GM21723 (cell line): ENCODE measurements around the gene SLC35F6.
"Not testable (repeated sequence)": the region's sequence is repeated elsewhere in the genome, so short reads cannot be mapped to it uniquely, and the experiment has no call there.

ENCODE experiments used
- ATAC-seq: cut with Tn5 transposase; IDR thresholded peaks from one replicate; pipeline ENCODE4 v1.9.1; 2021; ENCODE audit warnings: mild to moderate bottlenecking, moderate library complexity; ENCODE audit not compliant: unreplicated experiment

Gene SLC35F6

DNA sequence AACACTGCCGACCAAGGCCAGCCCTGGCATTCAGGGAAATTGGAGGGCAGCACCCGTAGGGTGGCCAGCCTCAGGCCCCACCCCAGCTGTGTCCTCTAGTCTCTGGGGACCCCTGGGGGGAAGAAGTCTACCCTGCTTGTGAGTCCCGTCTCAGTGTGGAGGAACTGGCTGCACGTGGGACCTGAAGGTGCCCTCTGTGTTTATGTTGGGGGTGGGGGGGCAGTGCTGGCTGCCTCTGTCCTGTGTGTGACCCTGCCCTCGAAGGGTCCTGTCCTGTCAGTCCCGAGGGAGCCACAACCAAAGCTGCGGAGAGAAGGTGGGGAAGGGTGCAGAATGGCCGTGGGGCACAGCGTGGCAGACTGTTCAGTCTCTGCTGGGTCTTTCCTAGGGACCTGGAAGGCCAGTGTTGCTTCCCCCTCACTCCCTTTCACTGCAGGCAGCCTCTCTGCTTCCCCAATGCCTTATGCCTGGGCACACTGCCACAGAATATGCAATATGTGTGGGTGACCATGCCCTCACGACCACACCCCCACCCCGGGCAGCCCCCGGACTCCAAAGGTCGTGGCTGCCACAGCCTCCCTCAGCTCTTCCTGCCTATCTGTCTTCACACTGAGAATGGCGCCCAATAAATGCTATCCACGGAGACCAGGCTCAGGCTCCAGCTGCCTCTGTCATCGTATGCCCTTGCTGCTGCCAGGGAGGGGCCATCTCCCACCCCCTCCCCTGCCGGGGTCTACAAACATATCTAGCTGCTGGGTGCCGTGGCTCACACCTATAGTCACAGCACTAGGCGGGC lies 33.3 kb upstream of the SLC35F6 start:
- ATAC-seq, result no peak

DNA sequence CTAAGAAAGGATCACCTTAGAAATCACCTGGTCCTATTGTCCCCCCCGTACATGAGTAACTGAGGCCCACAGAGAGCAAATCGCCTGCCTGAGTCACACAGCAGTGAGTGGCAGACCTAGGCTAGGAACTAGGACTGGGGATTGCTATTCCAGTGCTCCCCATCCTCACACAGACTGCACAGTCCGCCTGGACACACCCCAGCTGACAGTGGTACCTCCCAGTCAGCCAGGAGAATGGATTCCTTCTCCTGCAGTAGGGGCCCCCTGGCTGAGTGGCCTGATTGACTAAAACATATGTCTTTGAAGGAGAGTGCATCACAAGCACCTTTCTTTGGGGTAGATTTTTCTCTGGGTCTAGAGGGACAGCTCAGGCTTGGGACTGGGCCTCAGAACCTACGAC lies 32.4 kb upstream of the SLC35F6 start:
- no peak for ATAC-seq

DNA sequence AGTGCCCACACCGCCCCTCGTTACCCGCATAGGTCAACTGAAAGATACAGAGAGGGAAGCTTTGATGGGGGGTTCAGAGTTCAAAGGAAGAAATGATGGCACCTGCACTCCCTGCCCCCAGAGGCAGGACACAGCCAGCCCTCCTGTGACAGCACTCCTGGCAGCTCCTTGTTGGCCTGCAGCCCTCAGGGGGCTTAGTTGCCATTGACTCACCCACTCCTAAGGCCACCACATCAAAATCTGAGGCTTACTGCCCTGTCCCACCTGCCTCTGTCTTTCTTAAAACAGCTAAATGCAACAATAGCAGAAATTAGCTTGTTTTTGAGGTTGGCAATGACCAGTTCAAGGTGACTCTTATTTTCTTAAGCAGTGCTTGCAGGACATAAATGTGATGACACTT lies 31.6 kb upstream of the SLC35F6 start:
- no peak for ATAC-seq

DNA sequence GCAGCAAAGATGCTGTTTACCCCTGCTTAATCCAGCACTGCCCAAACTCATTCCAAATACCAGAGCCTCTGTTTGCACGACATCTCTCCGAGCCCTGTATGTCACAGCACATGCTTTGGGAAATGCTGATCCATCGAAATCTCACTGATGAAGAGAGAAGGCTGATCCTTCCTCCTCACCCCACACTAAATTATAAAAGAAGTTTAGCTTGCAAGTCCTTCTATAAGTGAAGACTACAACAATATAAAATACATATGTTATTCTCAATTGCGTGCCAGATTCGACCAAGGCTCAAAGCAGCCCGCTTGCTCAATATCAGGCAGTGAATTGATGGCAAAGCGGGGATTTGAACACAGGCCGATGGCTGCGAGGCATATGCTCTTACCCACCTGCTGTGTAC lies 30.7 kb upstream of the SLC35F6 start:
- no peak for ATAC-seq

DNA sequence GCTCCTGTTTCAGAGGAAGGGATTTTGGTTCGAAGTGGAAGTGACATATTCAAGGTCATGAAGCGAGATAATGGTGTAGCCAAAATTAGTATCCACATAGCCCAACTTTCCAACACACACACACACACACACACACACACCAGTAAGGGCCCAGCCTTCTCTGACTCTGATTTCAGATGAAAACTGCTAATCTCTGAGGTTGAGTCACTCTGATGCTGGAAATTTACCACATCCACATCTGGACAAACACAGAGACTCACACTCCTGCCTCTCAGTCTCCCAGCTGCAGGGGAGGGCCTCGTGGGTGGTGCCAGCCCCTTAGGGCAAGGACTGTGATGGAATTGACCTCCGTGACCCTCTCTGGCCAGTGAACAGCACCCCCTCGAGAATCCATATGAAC lies 29.0 kb upstream of the SLC35F6 start:
- ATAC-seq, result no peak

DNA sequence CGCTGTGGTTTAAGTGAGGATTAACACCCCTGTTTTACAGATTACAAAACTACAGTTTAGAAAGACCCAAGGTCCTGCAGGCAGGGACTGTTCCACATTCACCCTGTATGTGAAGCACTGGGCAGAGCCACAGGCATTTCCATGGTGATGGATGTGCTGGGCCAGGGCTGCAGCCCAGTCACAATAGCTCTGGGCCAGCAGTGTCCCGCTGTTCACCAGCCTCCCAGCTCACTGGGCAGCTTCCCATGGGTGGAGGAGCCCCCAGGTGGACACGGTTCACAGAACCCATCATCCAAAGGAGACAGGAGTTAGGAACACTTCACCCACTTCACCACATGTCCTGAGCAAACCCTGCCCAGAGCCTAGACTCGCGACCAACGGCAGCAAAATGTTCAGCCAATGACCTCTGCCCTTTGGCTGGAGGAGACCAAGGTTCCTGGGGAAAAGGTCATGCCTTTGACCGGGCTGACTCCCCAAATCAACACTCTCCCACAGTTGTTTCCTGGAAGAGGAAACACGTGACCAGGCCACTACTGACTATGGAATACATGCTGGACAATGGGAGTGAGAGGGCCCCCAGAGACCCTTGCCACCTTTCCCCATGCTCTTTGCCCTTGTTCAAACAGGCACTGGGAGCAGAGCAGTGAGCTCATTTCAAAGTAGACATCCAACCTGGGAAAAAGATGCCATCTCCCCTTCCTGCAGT lies 28.0 kb upstream of the SLC35F6 start:
- no peak for ATAC-seq

DNA sequence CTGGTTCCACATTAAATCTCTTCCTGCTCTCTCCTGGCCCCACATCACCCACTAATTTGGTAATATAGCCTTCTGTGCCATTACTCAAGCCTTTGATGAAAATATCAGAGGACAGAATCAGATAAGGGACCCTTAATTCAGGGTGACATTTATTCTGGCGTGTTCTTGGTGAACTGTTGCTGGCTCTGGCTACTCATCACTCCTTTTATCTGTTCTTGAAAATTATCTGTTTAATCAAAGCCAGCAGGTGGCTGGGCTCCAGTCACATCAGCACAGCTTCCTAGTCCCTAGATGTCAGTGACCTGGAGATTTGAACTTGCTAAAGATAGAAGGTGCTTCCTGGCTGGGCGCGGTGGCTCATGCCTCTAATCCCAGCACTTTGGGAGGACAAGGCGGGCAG lies 26.9 kb upstream of the SLC35F6 start:
- no peak for ATAC-seq

DNA sequence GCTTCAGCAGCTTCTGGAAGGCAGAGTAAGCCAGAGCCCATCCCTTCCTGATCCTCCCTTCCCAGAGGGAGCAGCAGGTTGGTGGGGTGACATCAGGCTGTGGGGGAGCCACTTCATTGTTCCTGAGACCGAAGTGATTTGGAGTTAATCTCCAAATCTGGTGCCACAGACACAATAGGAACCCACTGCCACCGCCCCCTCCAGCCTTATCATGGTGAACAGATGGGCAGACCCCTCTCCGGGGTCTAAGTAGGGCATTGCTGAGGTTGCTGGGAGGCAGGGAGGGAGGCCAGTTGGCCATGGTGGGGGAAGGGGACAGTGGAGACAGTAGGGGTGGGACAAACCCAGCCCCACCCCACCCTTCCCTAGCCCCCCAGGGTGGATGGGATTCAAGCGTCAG lies 25.6 kb upstream of the SLC35F6 start:
- ATAC-seq, result no peak

DNA sequence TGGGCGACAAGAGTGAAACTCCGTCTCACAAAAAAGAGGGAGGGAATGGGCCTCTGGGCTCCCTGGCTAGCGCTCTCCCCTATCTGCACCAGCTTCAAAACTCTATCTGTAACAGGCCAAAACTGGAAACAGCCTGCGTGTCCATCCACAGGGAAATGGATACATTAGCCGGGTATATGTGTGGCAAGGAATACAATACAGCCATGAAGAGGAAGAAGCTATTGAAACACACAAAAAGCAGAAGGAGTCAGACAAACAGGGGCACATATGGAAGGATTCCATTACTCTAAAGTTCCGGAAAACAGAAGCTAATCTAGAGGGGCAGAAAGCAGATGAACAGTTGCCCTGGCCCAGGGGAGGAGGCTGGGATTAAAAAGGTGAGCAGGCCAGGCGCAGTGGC lies 24.6 kb upstream of the SLC35F6 start:
- ATAC-seq, result no peak

DNA sequence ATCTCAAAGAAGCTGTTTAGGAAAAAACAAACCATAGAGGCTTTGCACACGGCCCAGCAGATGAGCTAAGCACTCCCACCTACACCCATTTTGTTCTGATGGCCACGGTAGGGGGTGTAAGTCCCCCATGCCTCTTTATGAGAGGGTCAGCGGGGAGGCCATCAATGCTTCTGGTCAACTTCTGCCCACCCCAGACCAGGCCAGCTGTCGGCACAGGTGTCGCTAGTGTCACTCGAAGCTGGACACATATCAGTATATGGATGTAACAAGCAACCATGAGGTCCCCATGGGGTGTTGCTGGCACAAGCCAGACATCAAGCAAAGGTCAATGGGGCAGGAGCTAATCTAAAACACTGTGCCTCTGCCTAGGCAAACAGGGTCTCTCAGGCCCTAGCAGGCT lies 23.7 kb upstream of the SLC35F6 start:
- ATAC-seq, result no peak

DNA sequence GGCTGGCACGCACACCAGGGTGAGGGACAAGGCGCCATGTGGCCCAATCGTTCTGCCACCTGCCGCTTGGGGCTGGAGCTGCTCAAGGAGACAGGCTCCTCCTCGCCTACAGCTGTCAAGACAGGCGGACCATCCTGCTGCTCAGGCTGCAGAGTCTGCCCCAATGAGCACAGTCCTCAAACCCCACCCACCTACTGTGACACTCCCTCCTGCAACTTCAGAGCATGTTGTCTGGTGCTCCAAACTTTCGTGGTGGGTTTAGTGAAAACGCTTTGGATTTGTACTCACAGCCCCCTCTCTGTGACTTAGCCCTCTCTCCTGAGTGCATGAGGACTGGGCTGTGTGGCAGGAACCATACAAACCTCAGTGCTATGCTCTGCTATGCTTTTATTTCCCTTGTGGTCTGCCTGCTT lies 23.2 kb upstream of the SLC35F6 start:
- ATAC-seq, result no peak

DNA sequence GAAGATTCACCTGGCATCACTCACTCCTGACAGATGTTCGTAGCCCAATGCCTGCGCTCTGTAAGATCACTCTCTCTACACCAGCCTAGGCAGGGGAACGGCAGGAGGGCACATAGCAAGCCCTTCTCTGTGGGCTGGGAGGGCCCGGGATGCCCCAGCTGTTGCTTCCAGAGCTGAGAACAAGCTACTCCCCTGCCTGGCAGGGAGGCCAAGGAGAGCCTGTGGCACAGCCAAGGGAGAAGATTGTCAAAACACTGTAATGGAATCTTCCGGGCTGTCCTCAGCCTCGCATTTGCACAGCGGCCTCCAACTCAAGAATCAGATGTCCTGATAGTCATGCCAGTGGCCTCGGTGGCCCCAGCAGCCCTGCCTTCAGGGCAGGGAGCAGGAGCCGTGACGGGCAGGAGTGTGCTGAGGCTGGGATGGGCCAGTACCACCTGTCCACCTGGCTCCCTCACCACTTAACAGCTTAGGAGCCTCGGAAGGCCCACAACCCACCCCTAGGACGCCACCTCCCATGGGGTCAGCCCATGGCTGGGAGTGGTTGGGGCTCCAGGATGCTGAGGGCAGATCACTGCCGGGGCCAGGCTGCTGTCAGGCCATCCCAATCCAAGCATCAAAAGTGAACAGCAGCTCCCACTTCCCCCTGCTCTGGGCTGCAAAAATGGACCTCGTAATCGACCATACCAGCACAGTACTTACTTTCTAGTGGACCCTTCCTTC lies 21.9 kb upstream of the SLC35F6 start:
- ATAC-seq, result no peak

DNA sequence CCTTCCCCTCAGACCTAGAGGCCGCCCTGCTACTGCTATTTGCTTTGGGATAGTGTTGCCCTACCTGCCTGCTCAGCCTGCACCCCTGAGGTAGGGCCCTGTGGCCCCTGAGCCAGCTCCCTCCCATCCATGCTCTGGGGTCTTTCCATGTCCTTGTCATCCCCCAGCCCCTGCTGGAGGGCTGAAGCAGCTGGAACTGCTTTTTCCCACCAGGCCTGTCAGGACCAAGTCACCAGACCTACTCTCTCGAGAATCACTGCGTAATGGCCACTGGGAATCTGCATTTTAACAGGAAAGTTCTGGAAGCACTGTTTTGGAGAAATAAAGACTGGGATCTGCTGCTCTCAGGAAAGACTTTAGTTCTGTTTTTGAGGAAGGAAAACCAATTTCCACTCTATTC lies 20.2 kb upstream of the SLC35F6 start:
- ATAC-seq, result no peak

DNA sequence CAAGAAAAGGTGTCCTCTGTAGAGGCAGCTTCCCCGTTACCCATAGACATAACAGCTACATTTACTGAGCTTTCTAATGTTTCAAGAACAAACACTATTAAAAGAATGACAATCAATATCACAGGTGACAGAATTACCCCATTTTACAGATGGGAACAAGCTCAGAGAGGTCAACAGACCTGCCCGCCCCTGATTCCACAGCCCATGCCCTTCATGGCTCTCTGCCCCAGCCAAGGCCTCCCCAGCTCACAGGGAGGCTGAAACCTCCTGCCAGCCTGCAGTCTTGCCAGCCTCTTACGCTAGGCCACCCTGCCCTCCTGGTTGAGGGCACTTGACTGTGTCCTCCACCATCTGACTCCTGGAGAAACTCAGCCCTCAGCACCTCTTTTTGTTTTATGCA lies 19.1 kb upstream of the SLC35F6 start:
- ATAC-seq, result no peak

DNA sequence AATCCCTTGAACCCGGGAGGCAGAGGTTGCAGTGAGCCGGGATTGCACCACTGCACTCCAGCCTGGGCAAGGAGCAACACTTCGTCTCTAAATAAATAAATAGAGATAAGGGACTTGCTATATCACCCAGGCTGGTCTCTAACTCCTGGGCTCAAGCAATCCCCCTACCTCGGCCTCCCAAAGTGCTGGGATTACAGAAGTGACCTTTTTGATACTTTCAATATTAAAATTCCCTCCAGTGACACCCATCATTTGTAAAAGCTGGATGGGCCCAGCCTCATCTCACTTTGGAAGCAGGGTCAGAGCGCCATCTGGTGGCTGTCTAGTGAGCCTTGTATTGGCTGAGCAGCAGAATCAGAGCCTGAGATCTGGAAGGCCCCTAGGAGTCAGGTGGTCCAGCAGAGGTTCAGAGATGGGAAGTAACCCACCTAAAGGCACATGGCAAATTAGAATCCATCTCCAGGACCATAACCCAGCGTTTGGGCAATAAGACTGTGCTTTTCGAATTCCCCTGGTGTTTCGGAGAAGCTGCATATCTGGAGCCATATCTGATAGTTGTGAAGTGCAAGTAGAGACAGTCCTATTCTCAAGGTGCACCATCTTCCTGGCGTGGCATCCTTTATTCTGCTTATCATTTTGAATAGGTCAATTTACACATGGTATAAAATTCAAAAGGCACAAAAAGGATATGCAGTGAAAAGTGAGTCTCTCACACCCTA lies 18.3 kb upstream of the SLC35F6 start:
- ATAC-seq, result peak; percentile 67

DNA sequence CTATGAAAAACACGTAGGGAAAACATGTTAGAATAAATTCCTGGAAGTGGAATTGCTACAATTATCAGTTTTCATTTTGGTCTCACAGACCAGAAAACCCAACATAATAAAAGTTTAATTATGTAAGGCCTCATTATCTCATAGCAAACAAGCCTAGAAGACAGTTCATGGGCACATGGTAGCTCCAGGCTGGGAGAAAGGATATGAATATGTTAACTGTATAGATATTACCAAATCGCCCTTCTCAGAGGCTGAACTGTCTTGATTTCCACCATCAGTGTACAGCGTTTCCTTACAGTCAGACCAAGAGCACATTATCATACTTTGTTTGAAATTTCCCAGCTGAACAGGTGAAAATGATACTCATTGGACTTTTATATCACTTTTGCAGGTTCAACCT lies 17.1 kb upstream of the SLC35F6 start:
- no peak for ATAC-seq

DNA sequence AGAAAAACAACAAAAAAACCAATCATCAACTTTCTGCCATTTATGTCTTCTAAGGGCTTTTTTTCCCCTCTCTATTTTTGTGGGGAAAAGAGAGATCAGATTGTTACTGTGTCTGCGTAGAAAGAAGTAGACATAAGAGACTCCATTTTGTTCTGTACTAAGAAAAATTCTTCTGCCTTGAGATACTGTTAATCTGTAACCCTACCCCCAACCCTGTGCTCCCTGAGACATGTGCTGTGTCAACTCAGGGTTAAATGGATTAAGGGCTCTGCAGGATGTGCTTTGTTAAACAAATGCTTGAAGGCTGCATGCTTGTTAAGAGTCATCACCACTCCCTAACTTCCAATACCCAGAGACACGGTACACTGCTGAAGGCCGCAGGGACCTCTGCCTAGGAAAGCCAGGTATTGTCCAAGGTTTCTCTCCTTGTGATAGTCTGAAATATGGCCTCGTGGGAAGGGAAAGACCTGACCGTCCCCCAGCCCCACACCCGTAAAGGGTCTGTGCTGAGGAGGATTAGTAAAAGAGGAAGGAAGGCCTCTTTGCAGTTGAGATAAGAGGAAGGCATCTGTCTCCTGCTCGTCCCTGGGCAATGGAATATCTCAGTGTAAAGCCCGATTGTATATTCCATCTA lies 14.2 kb upstream of the SLC35F6 start:
- not testable (repeated sequence) for ATAC-seq

DNA sequence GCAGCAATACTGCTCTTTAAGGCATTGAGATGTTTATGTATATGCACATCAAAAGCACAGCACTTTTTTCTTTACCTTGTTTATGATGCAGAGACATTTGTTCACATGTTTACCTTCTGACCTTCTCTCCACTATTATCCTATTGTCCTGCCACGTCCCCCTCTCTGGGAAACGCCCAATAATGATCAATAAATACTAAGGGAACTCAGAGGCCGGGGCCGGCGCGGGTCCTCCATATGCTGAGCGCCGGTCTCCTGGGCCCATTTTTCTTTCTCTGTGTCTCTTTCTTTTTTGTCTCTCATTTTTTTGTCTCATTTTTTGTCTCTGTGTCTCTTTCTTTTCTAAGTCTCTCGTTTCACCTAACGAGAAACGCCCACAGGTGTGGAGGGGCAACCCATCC lies 13.6 kb upstream of the SLC35F6 start:
- not testable (repeated sequence) for ATAC-seq

DNA sequence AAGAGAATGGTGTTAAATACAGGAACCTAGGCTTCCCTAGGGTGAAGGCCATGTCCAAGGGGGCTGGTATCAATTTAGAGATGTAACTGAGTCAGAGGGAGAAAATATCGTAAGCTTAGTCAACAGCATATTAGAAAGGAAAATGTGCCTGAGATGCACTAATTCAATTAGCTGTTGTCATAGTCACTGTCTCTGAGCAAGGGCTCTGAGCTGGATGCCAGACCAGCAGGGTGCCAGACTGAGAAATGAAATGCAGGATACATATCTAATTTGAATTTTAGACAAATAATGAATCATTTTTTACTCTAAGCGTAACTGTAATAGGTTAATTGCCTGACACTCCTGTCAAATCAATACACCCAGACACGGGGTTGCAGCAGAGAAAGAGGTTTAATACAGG lies 11.4 kb upstream of the SLC35F6 start:
- ATAC-seq, result no peak

DNA sequence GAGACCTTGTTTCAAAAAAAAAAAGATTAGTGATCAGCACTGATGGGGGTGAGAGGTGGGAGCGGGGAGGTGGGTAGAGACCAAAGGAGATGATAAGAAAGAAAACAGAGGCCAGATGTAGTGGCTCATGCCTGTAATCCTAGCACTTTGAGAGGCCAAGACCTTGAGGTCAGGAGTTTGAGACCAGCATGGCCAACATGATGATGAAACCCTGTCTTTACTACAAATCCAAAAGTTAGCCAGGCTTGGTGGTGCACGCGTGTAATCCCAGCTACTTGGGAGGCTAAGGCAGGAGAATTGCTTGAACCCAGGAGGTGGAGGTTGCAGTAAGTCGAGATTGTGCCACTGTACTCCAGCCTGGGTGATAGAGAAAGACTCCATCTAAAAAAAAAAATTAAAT lies 9.5 kb upstream of the SLC35F6 start:
- no peak for ATAC-seq
